T1000 (cell line): ENCODE results near the gene PRKAR1A.
"Not testable (repeated sequence)": the region's sequence is repeated elsewhere in the genome, so short reads cannot be mapped to it uniquely, and the experiment has no call there.

Source experiments
- DNase-seq: peaks from one replicate; lab custom pipeline; 2025; ENCODE audit warnings: mixed read lengths; lab: John Stamatoyannopoulos, UW

PRKAR1A gene

GRCh38 chr17:68512247-68512959 is at the start of gene PRKAR1A:
PRKAR1A (plus strand) TSS chr17:68512430; CDS start chr17:68515400, 2,970 bp downstream.
- DNase-seq, result peak; percentile 83

- no peak for DNase-seq
These were observed 48.8 kb upstream of the PRKAR1A start for GRCh38 chr17:68463211-68464019.

GRCh38 chr17:68468334-68468733 is 43.9 kb upstream of the PRKAR1A start:
- no peak for DNase-seq

GRCh38 chr17:68468788-68469187 is 43.4 kb upstream of the PRKAR1A start:
- DNase-seq, result no peak

GRCh38 chr17:68470961-68471360 is 41.3 kb upstream of the PRKAR1A start:
- DNase-seq, result no peak

- DNase-seq, result no peak
These were observed 31.3 kb upstream of the PRKAR1A start for GRCh38 chr17:68480885-68481284.

- DNase-seq, result no peak
These were observed 29.6 kb upstream of the PRKAR1A start for GRCh38 chr17:68482576-68483041.

GRCh38 chr17:68484458-68484857 is 27.8 kb upstream of the PRKAR1A start:
- DNase-seq, result no peak

- no peak for DNase-seq
These were observed 22.3 kb upstream of the PRKAR1A start for GRCh38 chr17:68489919-68490318.

- no peak for DNase-seq
These were observed 20.6 kb upstream of the PRKAR1A start for GRCh38 chr17:68491381-68492231.

- DNase-seq, result not testable (repeated sequence)
These were observed 19.7 kb upstream of the PRKAR1A start for GRCh38 chr17:68492394-68493054.

GRCh38 chr17:68495081-68495480 is 17.1 kb upstream of the PRKAR1A start:
- DNase-seq, result no peak

GRCh38 chr17:68497885-68498319 is 14.3 kb upstream of the PRKAR1A start:
- no peak for DNase-seq

- no peak for DNase-seq
These were observed 13.5 kb upstream of the PRKAR1A start for GRCh38 chr17:68498479-68499326.

- no peak for DNase-seq
These were observed 12.6 kb upstream of the PRKAR1A start for GRCh38 chr17:68499587-68499986.

GRCh38 chr17:68501074-68501473 is 11.2 kb upstream of the PRKAR1A start:
- no peak for DNase-seq

GRCh38 chr17:68505951-68506350 is 6.3 kb upstream of the PRKAR1A start:
- DNase-seq, result no peak

- no peak for DNase-seq
These were observed 4.7 kb upstream of the PRKAR1A start for GRCh38 chr17:68507576-68507975.

- no peak for DNase-seq
These were observed 2.8 kb upstream of the PRKAR1A start for GRCh38 chr17:68509141-68510057.

- DNase-seq, result no peak
These were observed 968 bp upstream of the PRKAR1A start for GRCh38 chr17:68511254-68511670.
